NCI-H524 treated with DMSO at 0.1 percent for 48 hours (cell line): ENCODE data around the gene MYH11.
"Not testable (repeated sequence)": the region's sequence is repeated elsewhere in the genome, so short reads cannot be mapped to it uniquely, and the experiment has no call there.

ENCODE experiments used
- DNase-seq: peaks from one replicate; lab custom pipeline; 2025; lab: John Stamatoyannopoulos, UW

The MYH11 gene

GRCh38 chr16:15809297-15809696 lies 47.5 kb downstream of the MYH11 start:
- DNase-seq = not testable (repeated sequence)

DNA sequence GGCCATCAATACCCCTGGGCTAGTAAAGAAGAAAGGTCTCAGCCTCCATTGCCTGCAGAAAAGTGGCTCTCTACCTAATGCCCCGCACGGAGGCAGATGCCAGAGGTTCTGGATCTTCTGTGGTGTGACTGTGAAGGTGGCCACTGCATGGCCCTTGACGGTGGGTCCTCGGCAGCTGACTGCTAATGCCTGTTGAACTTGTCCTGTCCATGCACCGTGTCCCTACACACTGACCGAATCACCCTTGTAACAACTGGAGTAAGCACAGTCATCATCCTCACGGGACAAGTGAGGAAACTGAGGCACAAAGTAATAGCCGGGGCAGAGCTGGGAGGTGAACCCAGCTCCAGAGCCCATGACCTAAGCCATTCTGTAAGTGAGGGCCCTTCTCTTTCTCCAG lies 48.8 kb downstream of the MYH11 start:
- DNase-seq = no peak

DNA sequence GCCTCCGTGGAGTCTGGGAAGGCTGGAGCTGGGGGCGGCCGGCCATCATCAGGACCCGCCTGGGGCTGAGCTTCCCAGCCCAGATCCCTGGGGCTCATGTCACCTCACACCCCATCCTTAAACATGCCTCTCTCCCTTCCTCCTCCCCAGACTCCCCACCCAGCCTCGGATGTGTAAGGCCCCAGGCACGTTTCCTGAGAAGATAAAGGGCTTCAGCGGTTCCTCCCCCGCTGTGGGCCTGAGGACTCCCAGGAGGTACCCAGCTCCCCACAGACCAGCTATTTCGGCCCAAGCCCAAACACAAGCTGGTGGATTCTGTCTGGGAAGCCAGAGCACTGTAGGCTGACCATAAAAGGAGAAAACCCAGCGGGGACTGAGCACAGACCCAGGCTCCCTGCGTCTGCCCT lies 49.2 kb downstream of the MYH11 start:
- no peak for DNase-seq

DNA sequence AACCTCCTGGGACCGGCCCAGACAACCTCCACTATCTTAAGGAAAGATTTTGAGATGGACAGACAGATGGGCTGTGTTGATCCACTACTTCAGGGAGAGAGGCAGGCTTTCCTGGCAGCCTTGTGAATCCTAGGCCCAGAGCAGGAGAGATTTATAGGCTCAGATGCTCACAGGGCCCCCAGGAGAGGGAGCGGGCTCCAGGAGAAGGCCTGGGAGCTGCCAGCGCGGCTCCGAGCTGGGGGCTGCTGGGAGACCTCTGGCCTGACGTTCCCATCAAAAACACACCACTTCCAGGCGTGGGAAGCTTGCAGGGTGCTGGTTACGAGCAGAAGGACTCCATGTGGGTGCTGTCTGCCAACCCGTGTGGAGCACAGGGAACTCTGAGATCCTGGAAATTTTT lies 53.2 kb downstream of the MYH11 start:
- DNase-seq = no peak

DNA sequence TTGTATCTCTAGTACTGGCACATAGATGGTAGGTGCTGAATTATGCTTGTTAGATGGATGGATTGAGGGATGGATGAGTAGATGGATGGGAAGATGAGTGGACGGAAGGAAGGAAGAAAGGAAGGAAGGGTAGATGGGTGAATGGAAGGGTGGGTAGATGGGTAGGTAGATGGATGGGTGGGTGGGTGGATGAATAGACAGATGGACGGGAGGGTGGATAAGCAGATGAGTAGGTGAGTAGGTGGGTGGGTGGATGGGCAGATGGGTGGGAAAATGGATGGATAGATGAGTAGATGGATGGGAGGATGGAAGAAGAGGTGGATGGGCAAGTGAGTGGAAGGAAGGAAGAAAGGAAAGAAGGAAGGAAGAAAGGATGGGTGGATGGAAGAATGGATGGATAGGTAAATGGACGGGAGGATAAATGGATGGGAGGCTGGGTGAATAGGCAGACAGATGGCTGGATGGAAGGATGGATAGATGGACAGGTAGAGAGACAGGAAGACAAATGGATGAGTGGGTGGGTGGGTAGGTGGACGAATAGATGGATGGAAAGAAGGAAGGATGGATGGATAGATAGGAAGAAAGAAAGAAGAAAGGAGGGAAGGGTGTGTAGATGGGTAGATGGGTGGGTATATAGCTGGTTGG lies 56.9 kb downstream of the MYH11 start:
- no peak for DNase-seq

DNA sequence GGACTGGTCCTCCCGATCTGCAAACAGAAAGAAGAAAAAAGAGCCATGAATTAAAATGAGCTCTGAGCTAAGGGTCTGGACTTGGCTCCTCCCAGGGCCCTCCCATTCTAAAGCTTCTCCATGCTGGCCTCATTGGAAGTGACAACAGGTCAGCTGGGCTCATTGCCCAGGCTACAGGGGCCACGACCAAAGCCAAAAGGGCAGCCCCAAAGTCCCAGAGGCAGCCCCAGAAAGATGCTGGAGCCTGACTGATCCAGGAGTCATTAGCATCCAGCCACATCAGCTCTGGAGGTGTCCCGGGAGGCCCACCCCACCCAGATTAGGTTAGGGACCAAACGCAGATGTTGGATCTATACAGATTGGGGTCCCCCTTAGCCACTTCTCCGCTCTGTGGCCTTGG lies 58.2 kb downstream of the MYH11 start:
- DNase-seq = no peak

DNA sequence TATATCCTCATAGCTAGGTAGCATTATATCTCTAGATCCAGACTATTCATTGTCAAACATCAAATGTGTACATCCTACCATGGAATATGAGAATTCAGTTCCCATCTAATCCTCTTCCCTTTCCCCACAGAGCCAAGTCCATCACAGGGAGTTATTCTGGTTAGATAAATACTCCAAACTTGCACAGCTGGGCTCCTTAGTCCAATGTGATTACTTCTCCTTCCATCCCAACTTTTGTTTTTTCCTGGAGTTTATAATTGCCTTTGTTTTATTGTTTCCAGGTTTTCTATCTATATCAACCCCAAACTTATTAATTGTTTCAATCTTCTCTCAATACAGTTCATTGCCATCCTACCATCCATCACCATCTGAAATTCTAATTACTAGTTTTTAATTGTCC lies 59.9 kb downstream of the MYH11 start:
- no peak for DNase-seq

- DNase-seq = no peak
These were observed 61.2 kb downstream of the MYH11 start for GRCh38 chr16:15795615-15796014.

GRCh38 chr16:15792563-15792971 lies 64.3 kb downstream of the MYH11 start:
- DNase-seq = no peak

GRCh38 chr16:15790458-15790857 lies 66.4 kb downstream of the MYH11 start:
- no peak for DNase-seq

DNA sequence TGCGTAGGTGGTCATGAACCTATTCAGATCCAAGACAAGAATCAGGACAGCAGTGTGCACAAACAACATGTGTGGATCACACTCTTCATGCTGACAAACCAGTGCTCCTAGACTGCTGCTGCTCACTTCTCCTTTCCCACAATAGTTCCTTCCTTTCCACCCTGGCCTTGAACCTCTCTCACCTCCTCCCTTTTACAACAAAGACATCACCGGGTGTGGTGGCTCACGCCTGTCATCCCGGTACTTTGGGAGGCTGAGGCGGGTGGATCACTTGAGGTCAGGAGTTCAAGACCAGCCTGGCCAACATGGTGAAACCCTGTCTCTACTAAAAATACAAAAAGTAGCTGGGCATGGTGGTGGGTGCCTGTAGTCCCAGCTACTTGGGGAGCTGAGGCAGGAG lies 67.0 kb downstream of the MYH11 start:
- not testable (repeated sequence) for DNase-seq

GRCh38 chr16:15788846-15789239 lies 68.0 kb downstream of the MYH11 start:
- no peak for DNase-seq

- DNase-seq = no peak
These were observed 70.3 kb downstream of the MYH11 start for GRCh38 chr16:15786501-15786900.

DNA sequence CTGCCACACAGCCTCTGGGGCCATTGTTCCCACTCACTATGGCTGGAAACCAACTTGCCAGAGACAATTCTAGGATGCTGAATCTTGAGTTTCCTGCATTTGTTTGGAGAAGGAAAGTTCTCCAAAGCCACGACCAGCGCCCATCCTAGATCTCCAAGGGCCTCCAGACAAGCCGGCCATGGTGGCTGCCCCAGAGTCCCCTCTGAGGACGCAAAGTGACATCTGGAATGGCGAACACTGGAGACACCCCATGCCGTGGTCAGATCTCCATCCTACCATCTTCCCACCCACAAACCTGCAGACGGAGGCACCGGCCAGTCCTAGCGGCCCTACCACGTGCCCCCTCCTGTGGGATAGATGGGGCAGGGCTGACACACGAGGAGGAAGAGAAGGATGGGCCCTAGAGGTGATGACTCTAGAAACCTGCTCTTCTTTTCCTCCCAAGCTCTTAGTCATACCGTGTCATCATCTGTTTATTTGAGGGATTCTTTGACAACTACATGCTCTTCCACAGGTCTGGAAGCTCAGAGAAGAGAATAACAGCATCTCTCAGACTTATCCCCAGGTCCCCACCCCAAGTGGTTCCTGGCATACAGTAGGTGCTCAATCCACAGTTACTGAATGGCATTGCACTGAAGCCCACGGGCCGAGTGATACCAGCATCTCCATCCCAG lies 71.3 kb downstream of the MYH11 start:
- DNase-seq = no peak

GRCh38 chr16:15783985-15784384 lies 72.8 kb downstream of the MYH11 start:
- no peak for DNase-seq

DNA sequence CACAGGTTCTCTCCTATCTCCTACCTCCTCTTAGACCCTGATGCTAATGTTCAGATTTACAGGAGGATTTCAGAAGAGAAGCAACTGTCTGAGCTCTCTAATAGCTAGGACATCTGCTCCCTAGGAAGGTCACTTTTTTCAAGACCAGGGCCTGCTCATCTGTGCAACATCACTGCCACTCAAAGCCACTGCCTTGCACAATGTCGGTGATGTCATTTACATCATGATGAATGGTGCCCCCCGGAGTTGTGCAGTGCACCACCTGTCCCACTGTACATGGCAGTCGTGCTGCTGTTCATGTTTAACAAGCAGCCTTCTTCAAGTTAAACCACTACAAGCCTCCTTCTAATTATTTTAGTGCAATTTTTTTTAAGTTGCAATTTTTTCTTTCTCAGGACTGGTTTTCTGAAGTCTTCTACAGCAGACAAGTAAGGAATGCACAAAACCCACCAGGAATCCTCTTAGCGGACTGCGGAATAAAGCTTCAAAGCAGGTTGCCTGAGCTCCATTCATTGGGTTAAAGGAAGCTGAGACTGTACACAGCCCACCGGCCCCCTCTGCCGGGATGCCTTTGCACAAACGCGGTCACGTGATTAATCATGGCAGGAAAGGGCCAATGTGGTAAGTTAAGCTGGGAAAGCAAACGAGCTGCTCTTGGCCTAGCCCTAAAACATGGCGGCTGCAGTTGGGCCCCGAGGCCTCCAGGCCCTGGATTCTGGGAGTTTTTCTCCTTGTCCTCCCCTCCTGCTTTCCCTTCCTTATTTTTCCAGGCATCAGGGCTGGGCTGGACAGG lies 74.1 kb downstream of the MYH11 start:
- no peak for DNase-seq

- no peak for DNase-seq
These were observed 75.2 kb downstream of the MYH11 start for GRCh38 chr16:15781650-15782049.

GRCh38 chr16:15780805-15781204 lies 76.0 kb downstream of the MYH11 start:
- DNase-seq = no peak

- no peak for DNase-seq
These were observed 77.0 kb downstream of the MYH11 start for GRCh38 chr16:15779664-15780351.

GRCh38 chr16:15778999-15779614 lies 77.7 kb downstream of the MYH11 start:
- no peak for DNase-seq

DNA sequence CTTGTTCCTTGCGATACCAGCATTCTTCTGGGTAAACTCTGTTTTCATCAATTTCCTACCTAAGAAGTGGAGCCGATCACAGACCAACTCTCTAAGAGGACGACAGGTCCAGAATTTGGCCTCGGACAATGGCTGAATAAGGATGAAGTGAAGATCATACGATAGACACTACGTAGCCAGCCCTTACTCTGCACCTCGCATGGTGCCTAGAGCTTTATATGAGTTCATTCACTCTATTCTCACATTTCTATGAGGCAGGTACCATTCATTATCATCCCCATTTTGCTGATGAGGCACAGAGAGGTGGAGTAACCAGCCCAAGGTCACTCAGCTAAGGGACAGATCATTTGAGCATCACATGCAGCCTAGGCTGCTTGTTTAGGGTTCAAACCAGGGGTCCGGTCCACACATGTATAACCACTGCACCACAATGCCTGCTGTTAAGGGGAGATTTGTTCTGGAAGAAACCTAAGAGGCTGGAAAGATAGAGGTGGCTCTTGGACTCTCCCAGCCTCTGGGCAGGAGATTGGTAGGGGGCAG lies 78.6 kb downstream of the MYH11 start:
- DNase-seq = no peak
